Measurements from ENCODE around the gene DUSP16.
A peak's percentile ranks its signal among the peaks of the same experiment; 100 is the strongest.
"Not testable (repeated sequence)": the region's sequence is repeated elsewhere in the genome, so short reads cannot be mapped to it uniquely, and the experiment has no call there.

Gene DUSP16

DNA sequence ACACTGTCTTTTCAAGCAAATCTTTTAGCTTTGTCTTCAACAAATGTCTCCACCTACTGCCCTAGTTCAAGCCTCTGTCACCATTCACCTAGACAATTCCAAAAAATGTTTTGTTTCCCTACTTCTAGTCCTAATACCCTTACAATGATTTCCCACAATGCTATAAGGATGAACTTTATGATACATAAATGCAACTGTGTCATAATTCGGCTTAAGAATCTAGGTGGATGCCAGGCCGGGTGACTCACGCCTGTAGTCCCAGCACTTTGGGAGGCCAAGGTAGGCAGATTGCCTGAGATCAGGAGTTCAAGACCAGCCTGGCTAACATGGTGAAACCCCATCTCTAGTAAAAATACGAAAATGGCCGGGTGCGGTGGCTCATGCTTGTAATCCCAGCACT lies 28.3 kb upstream of the DUSP16 start:
- no peak for DNase-seq (ENCODE audit: extremely low read depth, low read depth)
- TF ChIP-seq, protein P1, sequence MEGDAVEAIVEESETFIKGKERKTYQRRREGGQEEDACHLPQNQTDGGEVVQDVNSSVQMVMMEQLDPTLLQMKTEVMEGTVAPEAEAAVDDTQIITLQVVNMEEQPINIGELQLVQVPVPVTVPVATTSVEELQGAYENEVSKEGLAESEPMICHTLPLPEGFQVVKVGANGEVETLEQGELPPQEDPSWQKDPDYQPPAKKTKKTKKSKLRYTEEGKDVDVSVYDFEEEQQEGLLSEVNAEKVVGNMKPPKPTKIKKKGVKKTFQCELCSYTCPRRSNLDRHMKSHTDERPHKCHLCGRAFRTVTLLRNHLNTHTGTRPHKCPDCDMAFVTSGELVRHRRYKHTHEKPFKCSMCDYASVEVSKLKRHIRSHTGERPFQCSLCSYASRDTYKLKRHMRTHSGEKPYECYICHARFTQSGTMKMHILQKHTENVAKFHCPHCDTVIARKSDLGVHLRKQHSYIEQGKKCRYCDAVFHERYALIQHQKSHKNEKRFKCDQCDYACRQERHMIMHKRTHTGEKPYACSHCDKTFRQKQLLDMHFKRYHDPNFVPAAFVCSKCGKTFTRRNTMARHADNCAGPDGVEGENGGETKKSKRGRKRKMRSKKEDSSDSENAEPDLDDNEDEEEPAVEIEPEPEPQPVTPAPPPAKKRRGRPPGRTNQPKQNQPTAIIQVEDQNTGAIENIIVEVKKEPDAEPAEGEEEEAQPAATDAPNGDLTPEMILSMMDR (IDR thresholded peaks at IDR 0.05; ENCODE audit: low read depth, low read length): no peak

DNA sequence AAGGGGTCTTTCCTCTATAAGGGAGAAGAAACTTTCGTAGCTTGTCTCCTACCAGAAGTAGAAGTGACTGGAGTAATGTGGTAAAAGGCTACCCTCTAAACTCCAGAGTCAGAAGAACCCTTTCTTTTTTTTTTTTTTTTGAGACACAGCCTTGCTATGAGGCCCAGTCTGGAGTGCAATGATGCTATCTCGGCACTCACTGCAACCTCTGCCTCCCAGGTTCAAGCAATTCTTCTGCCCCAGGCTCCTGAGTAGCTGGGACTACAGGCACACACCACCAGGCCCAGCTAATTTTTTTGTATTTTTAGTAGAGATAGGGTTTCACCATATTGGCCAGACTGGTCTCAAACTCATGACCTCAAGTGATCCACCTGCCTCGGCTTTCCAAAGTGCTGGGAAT lies 25.8 kb upstream of the DUSP16 start:
- not testable (repeated sequence) for DNase-seq (ENCODE audit: extremely low read depth, low read depth)

DNA sequence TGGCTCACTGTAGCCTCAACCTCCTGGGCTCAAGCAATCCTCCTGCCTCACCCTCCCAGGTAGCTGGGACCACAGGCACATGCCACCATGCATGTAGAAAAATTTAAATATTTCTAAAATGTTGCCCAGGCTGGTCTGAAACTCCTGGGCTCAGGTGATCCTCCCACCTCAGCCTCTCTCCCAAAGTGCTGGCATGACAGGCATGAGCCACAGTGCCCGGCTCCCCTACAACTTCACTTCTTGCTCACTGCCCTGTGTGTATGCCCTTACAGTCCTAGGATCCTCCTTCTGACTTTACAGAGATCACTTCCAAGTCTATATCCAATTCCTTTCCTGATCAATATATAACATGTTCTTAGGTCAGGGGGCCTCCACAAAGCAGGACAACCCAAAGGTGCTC lies 25.2 kb upstream of the DUSP16 start:
- TF ChIP-seq, protein P1 (IDR thresholded peaks at IDR 0.05; ENCODE audit: low read depth, low read length): no peak
- no peak for DNase-seq (ENCODE audit: extremely low read depth, low read depth)

DNA sequence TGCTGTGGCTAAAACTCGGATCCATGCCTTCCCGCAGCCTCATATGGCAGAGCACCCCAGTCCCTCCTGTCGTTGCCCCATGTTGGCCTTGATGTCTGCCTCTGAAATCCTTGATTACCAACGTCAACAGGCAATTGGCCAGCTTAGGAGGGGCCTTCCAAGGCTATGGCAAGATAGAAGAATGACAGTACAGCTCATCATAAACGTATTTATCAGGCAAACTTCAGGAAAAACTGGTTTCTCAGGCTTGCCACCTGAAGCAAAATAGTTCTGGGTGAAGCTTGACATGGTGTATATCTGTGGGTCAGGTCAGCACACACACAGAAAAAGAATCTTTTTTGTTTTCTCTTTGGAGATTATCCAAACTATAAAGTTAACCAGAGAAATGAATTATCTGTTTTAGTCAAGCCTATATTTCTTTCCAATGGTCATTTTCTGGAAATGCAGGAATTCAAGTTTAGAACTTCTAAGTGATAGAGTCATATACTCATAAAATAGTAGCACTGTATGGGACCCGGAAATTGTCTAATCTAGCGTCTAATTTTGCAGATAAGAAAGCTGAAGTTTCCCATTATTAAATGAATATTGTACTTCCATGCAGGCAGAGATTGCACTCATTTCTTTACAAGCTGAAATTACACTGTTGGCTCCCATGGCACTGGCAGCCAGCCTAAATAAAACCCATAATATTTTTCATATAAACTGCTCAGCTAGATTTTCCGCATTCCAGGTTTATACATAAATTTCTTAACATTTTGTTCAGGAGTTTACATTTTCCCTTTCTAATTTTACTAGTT lies 24.4 kb upstream of the DUSP16 start:
- TF ChIP-seq, protein P1 (IDR thresholded peaks at IDR 0.05; ENCODE audit: low read depth, low read length): no peak
- DNase-seq (ENCODE audit: extremely low read depth, low read depth): no peak

DNA sequence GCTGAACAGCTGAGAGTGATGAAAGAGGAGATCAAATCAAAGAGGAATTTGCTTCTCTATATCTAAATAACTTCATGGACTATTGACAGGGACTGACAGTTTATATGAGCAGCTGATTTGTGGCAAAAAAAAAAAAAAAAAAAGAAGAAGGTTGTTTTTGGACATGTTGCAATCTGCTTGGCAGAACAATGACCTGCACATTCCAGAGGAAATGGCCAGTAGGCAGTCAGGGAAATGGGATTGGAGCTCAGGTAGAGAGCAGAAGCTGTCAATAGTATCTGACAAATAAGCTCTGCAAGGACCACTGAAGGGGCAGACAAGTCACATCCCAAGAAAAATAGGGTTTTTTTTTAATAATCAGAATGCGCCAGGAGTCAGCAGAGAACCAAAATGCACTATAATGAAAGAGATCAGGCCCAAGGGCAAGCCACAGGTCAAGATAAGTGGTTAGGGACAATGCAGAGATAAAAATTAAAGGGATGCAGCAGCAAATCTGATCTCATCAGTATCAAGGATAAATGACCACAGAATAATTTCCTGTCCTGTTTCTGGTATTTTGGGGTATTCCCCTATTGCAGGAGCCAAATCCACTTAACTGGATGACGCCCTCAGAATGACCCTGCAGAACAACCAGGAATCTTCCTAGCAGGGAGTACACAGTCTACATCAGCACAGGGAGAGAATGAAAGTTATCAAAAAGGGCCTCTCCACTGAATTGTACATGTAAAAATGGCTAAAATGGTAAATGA lies 22.6 kb upstream of the DUSP16 start:
- no peak for DNase-seq (ENCODE audit: extremely low read depth, low read depth)
- TF ChIP-seq, protein P1 (IDR thresholded peaks at IDR 0.05; ENCODE audit: low read depth, low read length): no peak

DNA sequence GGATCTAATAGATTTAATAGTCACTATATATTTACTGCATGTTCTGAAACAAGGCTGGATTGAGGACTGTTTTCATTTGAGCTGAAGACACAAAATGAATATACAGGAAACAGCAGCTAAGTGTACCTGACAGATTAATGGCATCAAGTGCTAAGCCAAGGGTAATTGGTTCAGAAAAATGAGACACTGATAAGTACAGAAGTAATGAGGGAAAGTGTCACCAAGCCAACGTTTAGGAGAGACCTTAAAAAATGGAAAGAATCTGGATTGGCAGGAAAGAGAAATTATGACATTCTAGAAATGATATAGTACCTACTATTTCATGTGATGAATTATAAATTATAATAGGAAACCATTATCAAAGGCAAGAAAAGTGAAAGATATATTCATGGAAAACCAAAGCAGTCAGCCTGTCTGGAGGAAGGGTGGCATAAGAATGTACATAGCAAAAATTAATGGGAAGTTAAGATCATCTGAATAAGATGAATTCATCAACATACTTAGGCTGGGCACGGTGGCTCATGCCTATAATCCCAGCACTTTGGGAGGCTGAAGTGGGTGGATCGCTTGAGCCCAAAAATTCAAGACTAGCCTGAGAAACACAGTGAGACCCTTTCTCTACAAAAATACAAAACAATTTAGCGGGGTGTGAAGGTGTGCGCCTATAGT lies 21.0 kb upstream of the DUSP16 start:
- TF ChIP-seq, protein P1 (IDR thresholded peaks at IDR 0.05; ENCODE audit: low read depth, low read length): no peak
- no peak for DNase-seq (ENCODE audit: extremely low read depth, low read depth)

DNA sequence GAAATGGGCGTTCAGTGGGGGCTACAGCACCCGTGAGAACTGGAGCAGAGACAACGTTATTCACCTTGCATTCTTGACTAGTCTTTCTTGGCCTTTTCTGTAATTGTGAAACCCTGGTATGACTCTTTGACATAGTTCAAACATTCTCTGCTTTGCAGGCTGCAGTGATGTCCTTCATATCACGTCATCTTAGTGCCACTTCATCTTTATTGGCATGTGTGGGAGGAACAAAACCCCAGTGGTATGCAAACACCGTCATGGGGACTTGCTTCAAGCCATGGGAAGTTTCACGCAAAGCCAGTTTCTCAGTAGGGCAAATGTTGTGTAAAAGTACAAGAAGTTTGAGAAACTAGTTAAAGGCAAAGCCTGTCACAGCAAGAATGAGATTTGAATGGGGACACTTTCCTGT lies 20.2 kb upstream of the DUSP16 start:
- DNase-seq (ENCODE audit: extremely low read depth, low read depth): peak; percentile 41
- TF ChIP-seq, protein P1 (IDR thresholded peaks at IDR 0.05; ENCODE audit: low read depth, low read length): no peak
